CD4-positive, alpha-beta T cell treated with Interleukin-21 for 1 hour (primary cell): Measurements from ENCODE around the gene HELZ2.
A peak's percentile ranks its signal among the peaks of the same experiment; 100 is the strongest.

Source experiments
- DNase-seq: peaks from one replicate; pipeline ENCODE4 v3.0.0-alpha.2; 2020

Gene HELZ2

DNA sequence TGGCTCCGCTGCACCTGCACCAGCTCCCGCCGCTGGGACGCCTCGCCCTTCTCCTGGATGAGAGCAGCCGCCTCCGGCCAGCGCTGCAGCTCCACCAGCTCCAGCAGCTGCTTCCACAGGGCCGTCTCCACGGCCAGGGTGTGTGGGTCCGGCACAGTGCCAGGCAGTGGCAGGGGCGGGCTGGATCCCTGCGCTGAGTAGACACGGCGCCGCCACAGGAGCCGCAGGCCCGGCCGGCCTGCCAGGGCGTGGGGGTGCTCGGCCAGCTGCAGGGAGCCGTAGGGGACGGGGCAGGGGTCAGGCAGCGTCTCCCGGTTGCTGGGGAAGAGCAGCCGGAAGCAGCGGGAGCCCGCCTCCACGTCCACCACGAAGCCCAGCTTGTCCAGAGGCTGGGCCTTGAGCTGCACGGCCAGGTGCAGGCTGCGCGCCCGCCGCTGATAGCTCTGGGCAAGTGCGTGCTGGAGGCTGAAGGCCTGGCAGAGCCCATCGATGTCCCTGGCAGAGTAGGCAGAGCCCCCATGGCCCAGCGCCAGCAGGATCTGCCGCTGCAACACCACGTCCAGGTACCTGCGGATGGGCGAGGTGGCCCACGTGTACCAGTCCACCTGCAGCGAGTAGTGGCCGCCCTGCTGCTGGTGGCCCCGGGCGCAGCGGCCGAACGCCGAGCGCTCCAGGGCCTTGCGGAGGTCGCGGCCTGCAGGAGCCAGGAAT is 10.7 kb downstream of the HELZ2 start:
- DNase-seq: no peak

DNA sequence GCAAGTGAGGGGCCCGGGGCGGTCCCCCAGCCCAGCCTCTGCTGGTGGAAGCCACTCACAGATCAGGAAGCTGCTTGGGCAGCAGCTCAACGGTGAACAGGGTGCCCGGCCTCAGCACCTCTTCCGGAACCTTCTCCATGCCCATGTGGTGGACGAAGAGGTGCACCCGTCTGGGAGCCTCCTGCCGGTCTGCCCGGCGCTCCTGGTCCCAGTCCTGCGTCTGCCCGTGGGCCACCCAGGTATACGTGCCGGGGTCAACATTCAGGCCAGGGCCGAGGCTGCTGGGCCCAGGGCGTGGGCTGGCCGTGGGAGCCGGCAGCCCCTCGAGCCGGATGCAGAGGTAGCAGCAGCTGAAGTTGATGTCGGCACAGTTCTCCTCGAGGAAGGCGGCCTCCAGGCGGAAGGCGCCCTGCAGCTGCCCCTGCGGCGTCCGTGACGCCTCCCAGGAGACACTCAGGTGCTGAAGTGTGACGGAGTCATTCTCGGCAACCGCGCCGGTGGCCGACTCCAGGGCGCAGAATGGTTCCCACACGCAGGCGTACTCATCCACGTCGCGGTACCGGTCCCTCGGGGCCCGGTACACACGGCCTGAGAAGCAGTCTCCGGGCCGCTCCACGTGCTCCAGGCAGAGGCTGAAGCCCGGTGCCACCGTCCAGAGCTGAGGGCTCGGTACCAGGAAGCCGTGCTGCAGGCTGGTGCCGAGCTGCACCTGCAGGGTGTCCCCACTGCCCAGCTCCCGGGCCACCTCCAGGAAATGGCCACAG is 11.4 kb downstream of the HELZ2 start:
- no peak for DNase-seq

DNA sequence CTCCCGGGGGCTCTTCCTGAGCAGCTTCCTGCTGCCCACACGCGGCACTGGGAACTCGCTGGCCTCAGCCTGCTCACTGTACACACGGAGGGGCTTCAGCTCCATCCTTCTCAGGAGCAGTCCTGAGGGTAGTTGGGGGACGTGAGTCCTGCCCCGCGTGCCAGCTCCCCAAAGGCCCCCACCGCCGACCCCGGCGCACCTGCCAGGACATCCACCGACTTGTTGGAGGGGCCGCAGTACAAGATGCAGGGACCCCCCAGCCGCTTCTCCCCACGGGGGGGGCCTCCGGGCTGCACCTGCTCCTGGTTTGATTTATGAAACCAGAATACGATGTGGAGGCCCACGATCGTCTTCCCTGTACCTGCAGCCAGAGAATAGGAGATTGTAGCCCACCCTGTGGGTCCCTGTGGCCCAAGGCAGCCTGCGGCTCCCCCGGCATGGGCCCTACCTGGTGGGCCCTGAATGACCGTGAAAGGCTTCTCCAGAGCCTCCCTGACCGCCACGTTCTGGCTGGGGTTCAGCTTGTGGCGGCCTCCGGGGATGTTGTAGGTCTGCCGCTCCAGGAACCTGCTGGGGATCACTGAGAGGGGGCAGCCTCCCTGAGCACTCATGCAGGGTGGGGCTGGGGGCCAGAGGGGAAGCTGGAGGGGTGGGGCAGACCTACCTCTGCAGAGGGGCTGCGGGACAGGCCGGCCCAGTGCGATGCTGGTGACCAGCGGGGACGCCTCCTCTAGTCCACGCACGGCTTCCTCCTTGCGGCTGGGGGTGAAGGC is 12.2 kb downstream of the HELZ2 start:
- DNase-seq: no peak

DNA sequence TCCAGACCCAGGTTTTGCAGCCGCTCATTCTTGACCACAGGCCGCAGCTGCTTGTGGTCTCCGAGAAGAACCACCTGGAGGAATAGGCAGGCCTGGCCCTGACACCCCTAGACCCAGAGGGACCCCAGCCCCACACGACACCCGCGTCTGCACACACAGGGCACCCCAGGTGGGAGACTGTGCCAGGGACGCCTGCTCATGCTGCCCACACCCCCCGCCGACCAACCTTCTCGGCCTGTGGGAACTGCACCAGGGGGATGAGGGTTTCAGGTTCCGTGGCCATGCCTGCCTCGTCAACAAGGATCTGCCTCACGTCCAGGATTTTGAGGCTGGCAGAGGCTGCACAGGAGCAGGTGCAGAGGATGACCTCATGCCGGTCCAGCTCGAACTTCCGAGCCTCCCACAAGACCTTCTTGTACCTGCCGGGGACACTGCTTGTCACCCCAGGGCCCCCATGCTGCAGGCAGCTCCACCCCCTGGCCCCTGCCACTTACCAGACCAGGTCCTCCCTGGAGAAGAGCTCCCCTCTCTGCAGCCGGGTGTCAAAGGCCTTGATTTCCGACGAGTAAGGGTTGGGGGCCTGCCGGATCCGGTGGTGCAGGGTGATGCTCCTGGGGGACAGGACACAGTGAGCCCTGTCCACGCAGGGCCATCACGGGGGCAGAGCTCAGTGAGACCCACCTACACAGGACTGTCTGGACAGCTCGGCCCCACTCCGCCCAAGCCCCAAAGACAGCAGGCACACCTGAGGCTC is 13.0 kb downstream of the HELZ2 start:
- DNase-seq: no peak

DNA sequence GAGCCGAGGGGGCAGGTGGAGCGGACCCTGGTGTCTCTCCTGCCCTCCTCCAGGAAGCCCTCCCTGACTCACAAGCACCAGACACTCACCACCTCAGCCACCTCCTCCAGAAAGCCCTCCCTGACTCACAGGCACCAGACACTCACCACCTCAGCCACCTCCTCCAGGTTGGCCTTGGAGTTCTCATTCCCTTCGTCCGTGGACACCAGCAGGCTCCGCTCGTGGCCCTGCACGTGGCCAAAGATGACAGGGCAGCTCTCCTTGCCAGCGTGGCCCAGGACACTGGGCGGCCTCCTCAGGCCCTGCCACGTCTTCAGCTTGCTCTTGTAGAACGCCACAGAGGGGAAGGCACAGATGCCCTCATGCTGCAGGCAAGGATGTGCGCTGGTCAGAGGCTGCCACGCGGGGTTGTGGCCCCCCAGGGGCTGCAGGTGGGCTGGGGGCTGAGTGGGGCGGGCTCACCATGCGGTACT is 13.7 kb downstream of the HELZ2 start:
- DNase-seq: no peak

DNA sequence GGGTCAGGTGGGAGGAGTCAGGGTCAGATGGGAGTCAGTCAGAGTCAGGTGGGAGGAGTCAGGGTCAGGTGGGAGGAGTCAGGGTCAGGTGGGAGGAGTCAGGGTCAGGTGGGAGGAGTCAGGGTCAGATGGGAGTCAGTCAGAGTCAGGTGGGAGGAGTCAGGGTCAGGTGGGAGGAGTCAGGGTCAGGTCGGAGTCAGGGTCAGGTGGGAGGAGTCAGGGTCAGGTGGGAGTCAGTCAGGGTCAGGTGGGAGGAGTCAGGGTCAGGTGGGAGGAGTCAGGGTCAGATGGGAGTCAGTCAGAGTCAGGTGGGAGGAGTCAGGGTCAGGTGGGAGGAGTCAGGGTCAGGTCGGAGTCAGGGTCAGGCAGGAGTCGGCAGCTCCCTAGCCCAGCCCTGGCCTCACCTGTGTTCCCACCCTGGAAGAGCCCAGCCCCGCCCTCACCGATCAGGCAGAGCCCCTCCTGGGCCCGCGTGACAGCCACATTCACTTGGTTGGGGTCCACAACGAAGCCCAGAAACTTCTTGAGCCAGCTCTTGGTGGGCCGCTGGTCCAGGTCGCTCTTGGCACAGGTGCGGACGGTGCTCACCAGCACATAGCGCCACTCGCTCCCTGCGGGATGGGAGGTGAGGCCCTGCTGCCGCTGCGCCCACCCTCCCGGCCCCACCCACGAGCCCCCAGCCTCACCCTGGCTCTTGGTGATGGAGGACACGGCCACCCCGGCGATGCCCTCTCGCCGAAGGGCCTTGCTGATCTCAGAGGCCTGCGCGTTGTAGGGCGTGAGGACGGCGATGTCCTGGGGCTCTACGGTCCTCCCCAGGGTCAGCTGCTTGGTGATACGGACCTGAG is 14.3 kb downstream of the HELZ2 start:
- peak; percentile 73 for DNase-seq

DNA sequence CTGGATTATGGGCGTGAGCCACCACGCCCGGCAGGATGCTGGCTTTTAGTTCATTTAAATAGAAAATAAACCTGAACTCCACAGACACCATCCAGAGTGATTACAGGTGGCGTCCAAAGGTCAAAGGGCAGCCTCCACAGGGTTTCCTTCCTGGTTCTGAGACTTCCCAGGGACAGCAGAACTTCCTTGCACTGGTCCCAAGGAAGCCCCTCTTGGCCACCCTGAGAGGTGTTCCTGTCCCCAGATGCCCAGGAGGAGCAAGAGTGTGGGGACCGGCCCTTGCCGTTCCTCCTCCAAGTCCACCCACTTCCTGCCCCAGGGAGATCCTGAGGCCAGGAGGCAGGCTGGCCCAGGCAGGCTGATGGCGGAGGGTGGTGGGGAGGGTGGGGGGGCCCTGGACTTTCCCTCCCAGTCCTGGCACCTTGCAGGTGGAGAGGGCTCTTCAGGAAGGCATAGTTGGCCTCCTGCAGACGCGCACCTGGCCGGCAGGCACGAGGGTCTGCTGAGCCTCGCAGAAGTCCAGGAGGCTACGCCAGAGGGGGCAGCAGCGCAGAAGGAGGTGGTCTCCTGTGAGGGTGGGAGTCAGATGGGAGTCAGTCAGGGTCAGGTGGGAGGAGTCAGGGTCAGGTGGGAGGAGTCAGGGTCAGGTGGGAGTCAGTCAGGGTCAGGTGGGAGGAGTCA is 15.1 kb downstream of the HELZ2 start:
- DNase-seq: no peak

DNA sequence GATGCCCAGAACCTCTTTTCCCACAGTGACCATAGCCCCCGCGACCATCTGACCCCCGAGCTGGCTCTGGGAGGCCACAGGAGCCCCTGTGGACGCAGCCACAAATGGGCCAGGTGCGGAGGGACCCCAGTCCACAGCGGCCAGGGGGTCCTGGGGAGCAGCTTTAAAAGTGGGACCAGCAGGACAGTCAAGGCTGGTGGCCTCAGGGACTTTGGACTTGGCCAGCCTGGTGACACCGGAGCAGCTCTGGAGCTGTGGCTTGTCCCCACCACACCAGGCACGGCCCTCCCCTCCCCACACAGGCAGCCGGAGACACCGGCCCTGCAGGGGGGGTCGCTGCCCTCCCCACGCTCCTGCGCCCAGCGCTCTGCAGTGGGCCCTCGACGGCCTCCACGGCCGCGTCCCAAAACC is 16.6 kb downstream of the HELZ2 start:
- no peak for DNase-seq

DNA sequence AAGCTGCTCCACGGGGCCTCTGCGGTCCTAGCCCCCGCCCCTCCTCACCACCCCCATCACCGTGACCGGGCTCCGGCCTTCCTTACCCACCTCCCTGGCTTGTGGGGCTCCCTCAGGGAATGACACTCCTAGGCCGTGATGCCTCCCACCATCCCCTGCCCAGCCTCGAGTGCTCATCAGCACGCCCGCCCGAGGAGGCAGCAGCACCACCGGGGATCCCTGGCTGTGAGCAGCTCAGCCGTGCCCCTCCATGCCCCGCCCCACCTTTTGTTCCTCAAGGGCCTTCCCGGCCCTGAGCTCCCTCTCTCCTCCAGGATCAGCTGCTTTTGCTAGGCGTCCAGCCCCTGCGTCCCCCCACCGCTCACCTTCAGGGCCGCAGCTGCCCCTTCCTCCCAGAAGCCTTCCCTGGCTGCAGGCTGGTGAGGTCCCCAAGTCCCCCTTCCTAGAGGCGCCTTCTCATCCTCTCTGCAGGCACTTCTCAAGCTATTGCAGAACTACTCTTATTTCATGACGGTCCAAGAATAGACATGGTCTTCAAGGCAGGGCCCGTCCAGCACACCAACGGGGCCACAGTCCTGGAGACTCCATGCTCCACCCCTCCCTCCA is 17.1 kb downstream of the HELZ2 start:
- no peak for DNase-seq

DNA sequence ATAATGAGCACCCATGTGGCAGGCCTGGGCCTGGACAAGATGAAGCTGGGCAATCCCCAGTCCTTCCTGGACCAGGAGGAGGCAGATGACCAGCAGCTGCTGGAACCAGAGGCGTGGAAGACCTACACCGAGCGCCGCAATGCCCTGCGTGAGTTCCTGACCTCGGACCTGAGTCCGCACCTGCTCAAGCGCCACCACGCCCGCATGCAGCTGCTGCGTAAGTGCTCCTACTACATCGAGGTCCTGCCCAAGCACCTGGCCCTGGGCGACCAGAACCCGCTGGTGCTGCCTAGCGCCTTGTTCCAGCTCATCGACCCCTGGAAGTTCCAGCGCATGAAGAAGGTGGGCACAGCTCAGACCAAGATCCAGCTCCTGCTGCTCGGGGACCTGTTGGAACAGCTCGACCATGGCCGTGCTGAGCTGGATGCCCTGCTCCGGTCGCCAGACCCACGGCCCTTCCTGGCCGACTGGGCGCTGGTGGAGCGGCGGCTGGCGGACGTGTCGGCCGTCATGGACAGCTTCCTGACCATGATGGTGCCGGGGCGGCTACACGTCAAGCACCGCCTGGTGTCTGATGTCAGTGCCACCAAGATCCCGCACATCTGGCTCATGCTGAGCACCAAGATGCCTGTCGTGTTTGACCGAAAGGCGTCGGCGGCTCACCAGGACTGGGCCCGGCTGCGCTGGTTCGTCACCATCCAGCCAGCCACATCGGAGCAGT is 18.2 kb downstream of the HELZ2 start:
- DNase-seq: no peak

DNA sequence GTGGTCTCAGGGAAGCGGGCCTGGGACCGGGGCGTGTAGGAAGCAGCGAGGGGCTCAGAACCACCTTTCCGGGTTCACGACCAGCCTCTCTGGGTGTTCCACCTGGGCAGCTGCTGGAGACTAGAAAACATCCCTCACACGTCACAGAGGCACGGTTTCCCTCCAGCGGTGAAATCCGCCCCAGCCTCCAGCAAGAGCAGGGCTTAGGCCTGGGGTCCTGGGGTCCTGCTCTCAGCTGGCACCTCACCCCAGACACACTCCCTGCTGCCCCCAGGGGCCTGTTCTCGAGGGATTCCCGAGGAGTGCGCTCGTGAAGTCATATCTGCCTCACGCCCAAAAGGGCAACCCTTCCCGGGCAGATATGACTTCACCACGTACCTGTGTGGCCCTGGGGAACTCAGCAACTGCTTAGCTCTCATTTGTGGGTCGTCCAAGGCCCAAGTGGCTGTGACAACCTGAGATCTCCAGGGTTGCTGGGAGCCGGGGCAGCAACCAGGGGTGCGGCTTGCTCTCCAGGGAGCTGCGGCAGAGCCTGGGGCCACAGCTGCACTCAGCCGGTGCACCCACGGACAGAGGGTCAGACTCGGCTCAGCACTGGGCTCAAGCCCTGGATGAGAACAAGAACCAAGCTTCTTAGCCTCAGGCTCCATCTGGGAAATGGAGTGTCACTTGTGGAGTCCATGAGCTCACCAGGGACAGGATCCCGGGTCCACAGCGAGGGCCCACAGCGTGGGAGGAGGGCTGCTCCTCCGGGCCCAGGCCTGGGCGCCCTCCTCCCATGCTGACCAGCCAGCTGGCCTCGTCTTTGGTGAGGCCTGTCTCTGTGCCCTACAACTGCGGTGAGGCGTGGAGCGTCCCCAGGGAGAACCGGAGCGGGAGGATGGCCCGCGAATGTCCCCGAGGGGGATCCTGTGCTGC is 19.4 kb downstream of the HELZ2 start:
- no peak for DNase-seq

DNA sequence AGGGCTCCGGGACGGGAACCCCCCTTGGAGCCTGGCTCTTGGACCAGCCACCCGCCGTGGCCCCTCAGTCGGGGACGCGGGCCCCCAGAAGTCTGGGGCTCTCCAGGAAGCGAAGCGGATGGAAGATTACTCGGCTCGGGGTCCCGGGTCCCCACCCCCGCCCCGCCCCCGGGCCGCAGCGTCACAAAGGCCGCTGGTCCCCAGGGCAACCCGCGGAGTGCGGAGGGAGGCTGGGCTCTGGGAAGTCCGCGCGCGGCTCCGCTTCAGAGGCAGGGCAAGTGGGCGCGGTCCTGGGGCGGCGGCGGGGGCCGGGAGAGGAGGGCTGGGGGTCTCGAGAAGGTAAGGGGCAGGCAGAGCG is 20.1 kb downstream of the HELZ2 start, which contains the start of gene FNDC11:
FNDC11 (plus strand) TSS at position 227 of the 358 bp plus-strand sequence. CDS start 1,505 bp downstream, outside the sequence.
- peak; percentile 66 for DNase-seq

DNA sequence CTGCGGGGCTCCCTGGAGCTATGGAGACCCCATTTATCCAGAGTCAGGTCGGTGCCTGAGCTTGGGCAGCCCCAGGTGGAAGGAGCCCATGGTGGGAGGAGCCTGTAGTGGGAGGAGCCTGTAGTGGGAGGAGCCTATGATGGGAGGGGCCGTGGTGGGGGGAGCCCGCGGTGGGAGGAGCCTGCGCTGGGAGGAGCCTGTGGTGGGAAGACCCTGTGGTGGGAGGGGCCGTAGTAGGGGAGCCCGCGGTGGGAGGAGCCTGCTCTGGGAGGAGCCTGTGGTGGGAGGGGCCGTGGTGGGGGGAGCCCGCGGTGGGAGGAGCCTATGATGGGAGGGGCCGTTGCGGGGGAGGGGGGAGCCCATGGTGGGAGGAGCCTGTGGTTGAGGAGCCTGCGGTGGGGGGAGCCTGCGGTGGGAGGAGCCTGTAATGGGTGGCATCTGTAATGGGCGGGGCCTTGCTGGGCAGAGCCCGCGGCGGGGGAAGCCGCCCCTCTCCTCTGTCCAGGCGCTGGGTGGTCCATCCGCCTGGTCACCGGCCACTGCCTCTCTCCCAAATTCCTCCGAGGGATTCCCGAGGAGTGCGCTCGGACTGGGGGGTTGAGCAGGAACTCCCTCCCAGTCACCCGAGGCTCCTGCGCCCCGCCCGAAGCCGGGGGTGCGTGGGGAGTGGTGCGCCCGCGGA is 20.6 kb downstream of the HELZ2 start:
- peak; percentile 91 for DNase-seq

DNA sequence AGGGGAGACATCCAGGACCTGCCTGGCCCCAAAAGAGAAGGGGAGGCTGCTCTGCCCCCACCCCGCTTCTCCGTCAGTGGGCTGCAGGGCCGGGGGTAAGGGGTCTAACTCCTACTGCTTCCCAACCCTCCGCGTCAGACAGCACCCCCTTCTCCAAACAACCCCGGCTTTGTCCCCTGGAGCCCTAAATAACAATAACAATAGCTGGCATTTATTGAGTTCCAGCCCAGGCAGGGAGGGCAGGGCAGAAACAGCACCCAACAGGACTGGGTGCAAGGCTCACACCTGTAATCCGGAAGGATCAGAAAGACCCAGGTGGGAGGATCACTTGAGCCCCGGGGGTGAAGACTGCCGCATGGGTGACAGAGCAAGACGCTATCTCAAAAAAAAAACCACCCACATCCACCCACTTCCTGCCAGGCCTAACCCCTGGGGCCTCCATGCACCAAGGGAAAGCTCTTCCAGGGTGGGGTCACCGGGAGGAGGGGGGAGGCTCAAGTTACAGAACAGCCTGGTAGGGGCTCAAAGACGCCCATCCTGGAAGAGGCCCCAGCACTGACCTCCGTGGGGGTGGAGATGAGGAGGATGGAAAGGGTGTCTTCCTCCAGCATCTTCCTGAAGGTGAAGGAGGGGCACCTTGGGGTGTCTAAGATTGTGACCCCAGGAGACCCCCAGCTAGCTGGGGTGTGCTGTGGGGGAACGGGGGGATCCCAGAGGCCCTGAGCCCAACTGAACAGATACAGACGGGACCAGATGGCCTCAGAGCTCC is 21.4 kb downstream of the HELZ2 start:
- peak; percentile 72 for DNase-seq

DNA sequence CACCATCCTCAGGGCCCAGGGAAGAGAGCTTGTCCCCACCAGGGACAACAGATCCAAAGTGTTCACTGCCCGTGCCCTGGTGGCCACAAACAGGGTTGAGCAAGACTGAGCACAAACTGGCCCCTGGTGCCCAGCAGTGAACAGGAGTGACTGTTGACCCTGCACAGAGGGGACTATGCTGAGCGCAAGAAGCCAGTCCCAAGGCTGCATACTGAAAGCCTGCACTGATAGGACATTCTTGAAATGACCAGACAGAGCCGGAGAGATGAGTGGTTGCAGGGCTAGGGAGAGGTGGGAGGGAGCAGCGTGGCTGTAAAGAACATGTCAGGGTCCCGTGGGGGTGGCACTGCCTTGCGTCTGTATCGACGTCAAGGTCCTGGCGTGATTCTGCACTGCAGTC is 23.0 kb downstream of the HELZ2 start:
- DNase-seq: no peak

DNA sequence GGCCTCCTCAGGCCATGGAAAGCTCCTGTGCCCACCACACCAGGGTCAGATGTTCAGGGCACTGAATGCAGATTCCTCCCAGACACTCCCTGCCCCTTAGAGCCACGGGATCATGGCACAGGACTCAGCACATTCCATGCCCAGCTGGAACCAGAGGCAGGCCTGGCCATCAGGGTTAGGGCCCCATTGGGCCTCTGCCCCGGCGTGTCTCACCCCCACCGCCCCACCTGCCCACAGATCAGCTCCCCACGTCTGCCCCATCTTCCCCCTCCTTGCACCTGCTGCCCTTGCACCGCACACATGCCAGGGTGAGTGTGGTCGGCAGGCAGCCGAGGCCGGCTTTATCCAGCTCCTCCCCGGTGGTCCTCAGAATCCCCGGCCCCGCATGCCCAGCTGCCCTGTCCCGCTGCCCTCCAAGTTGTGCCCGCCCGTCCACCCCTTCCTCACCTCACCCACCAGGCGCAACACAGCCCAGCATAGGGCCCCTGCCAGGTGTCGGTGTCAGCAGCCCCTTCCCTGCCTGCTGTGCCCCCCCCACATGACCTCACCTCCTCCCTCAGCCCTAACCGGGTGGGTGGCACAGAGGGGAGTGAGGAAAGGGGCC is 24.3 kb downstream of the HELZ2 start:
- DNase-seq: no peak

DNA sequence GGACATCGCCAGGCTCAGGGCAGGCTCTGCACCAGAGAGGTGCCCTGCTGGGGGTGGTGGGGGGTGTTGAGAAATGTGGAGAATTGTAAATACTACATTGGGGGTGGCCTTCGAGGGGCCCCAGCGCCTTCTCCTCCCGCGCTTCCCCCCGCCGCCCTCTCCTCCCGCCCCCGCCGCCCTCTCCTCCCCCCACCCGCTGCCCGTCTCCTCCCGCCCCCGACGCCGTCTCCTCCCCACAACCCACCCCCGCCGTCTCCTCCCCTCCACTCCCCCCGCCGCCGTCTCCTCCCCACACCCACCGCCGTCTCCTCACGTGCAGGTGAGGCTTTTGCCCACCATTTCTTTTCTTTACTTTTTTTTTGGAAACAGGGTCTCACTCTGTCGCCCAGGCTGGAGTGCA is 25.0 kb downstream of the HELZ2 start:
- DNase-seq: no peak
